ENCODE measurements around the gene PHKA2. TPM values are rescaled to one million over a fixed set of nuclear protein-coding genes. Genes with fewer than 3 reads are reported as not detected.
"Not testable (repeated sequence)": the region's sequence is repeated elsewhere in the genome, so short reads cannot be mapped to it uniquely, and the experiment has no call there.

Gene PHKA2
- total RNA-seq, 2 experiments from 2014 or later, result 17.5 to 26.1 TPM

- Mint-ChIP-seq H3K9me3 (ENCODE audit: low read depth) (no peaks in the 10 kb centered on the region), H3K27me3 (no peaks in the 10 kb centered on the region), H3K27ac (no peak overlapping the region), H3K36me3 (no peaks in the 10 kb centered on the region), H3K4me1 (no peaks in the 10 kb centered on the region), H3K4me3 (no peak overlapping the region)
- DNase-seq, result no peak
- ATAC-seq, result no peak
- CTCF ChIA-PET, result no interaction called here
Observed at GRCh38 chrX:18873836-18874235, 110.1 kb downstream of the PHKA2 start.

GRCh38 chrX:18873189-18873791 is 110.6 kb downstream of the PHKA2 start:
- Mint-ChIP-seq H3K9me3 (ENCODE audit: low read depth) (no peaks in the 10 kb centered on the region), H3K27ac (no peak overlapping the region), H3K4me3 (no peak overlapping the region), H3K36me3 (no peaks in the 10 kb centered on the region), H3K27me3 (no peaks in the 10 kb centered on the region), H3K4me1 (no peaks in the 10 kb centered on the region)
- CTCF ChIA-PET, result no interaction called here
- DNase-seq (no peak), ATAC-seq (peak; percentile 39)

- H3K27me3 Mint-ChIP-seq, result no peaks in the 10 kb centered on the region
- CTCF ChIA-PET, result no interaction called here
- no peaks in the 10 kb centered on the region for H3K36me3 Mint-ChIP-seq
- no peak overlapping the region for H3K4me3 Mint-ChIP-seq
- H3K9me3 Mint-ChIP-seq (ENCODE audit: low read depth), result no peaks in the 10 kb centered on the region
- no peak for ATAC-seq
- no peak overlapping the region for H3K27ac Mint-ChIP-seq
- no peak for DNase-seq
- no peaks in the 10 kb centered on the region for H3K4me1 Mint-ChIP-seq
Observed at GRCh38 chrX:18872621-18873020, 111.3 kb downstream of the PHKA2 start.

GRCh38 chrX:18871970-18872369 is 111.9 kb downstream of the PHKA2 start:
- no peak for ATAC-seq

GRCh38 chrX:18871161-18871890 is 112.6 kb downstream of the PHKA2 start:
- H3K4me3 Mint-ChIP-seq, result no peak overlapping the region
- H3K9me3 Mint-ChIP-seq (ENCODE audit: low read depth), result no peaks in the 10 kb centered on the region
- no peak overlapping the region for H3K27ac Mint-ChIP-seq
- CTCF ChIA-PET, result no interaction called here
- no peak for ATAC-seq
- H3K27me3 Mint-ChIP-seq, result no peaks in the 10 kb centered on the region
- no peaks in the 10 kb centered on the region for H3K36me3 Mint-ChIP-seq
- no peaks in the 10 kb centered on the region for H3K4me1 Mint-ChIP-seq
- DNase-seq, result no peak

More at GRCh38 chrX:18871970-18872369, 111.9 kb downstream of the PHKA2 start:
- H3K4me1 Mint-ChIP-seq, result no peaks in the 10 kb centered on the region
- no peaks in the 10 kb centered on the region for H3K9me3 Mint-ChIP-seq (ENCODE audit: low read depth)
- H3K36me3 Mint-ChIP-seq, result no peaks in the 10 kb centered on the region
- no peak overlapping the region for H3K27ac Mint-ChIP-seq
- no peak for DNase-seq
- CTCF ChIA-PET, result no interaction called here
- H3K27me3 Mint-ChIP-seq, result no peaks in the 10 kb centered on the region
- H3K4me3 Mint-ChIP-seq, result no peak overlapping the region

- H3K4me3 Mint-ChIP-seq, result no peak overlapping the region
- H3K36me3 Mint-ChIP-seq, result no peaks in the 10 kb centered on the region
Observed at GRCh38 chrX:18864390-18864920, 119.5 kb downstream of the PHKA2 start.

GRCh38 chrX:18861511-18861910 is 122.4 kb downstream of the PHKA2 start:
- no peak overlapping the region for H3K27ac Mint-ChIP-seq
- no peaks in the 10 kb centered on the region for H3K9me3 Mint-ChIP-seq (ENCODE audit: low read depth)
- CTCF ChIA-PET, result no interaction called here
- DNase-seq, result no peak
- H3K27me3 Mint-ChIP-seq, result no peaks in the 10 kb centered on the region
- H3K4me3 Mint-ChIP-seq, result no peak overlapping the region
- no peak for ATAC-seq
- H3K4me1 Mint-ChIP-seq, result no peaks in the 10 kb centered on the region
- H3K36me3 Mint-ChIP-seq, result no peaks in the 10 kb centered on the region

More at GRCh38 chrX:18864390-18864920, 119.5 kb downstream of the PHKA2 start:
- no peak for ATAC-seq
- no peaks in the 10 kb centered on the region for H3K9me3 Mint-ChIP-seq (ENCODE audit: low read depth)
- no peaks in the 10 kb centered on the region for H3K27me3 Mint-ChIP-seq
- no peak for DNase-seq
- H3K4me1 Mint-ChIP-seq, result no peaks in the 10 kb centered on the region
- CTCF ChIA-PET, result no interaction called here
- H3K27ac Mint-ChIP-seq, result no peak overlapping the region

GRCh38 chrX:18856645-18856997 is 127.3 kb downstream of the PHKA2 start:
- Mint-ChIP-seq H3K36me3 (no peaks in the 10 kb centered on the region), H3K27ac (no peak overlapping the region), H3K9me3 (ENCODE audit: low read depth) (no peaks in the 10 kb centered on the region), H3K4me1 (peaks cover 3% of the 10 kb centered on the region), H3K27me3 (no peaks in the 10 kb centered on the region), H3K4me3 (no peak overlapping the region)
- ATAC-seq (no peak), DNase-seq (no peak)
- CTCF ChIA-PET, result no interaction called here

GRCh38 chrX:18855919-18856644 is 127.8 kb downstream of the PHKA2 start:
- ATAC-seq, result no peak
- no peak overlapping the region for H3K27ac Mint-ChIP-seq
- no peaks in the 10 kb centered on the region for H3K27me3 Mint-ChIP-seq
- CTCF ChIA-PET, result no interaction called here
- no peaks in the 10 kb centered on the region for H3K36me3 Mint-ChIP-seq
- no peak for DNase-seq
- no peak overlapping the region for H3K4me3 Mint-ChIP-seq
- peaks cover 3% of the 10 kb centered on the region for H3K4me1 Mint-ChIP-seq
- H3K9me3 Mint-ChIP-seq (ENCODE audit: low read depth), result no peaks in the 10 kb centered on the region

- H3K4me3 Mint-ChIP-seq; H3K4me1 Mint-ChIP-seq; DNase-seq; H3K27me3 Mint-ChIP-seq; CTCF ChIA-PET; H3K36me3 Mint-ChIP-seq; H3K27ac Mint-ChIP-seq; H3K9me3 Mint-ChIP-seq (ENCODE audit: low read depth); ATAC-seq: not testable (repeated sequence)
Observed at GRCh38 chrX:18847901-18848300, 136.0 kb downstream of the PHKA2 start.

Other genes starting within 250 kb of the PHKA2 start
- gene ADGRG2, start 138.4 kb upstream of the PHKA2 start, total RNA-seq, result not detected

All from activated CD8-positive, alpha-beta memory T cell treated with anti-CD3 and anti-CD28 coated beads, Interleukin-2, amount 10 ng/mL, durations not matched to agents 7 days and 5 days (primary cell).